ENCODE data around the gene RPS14.

DNA sequence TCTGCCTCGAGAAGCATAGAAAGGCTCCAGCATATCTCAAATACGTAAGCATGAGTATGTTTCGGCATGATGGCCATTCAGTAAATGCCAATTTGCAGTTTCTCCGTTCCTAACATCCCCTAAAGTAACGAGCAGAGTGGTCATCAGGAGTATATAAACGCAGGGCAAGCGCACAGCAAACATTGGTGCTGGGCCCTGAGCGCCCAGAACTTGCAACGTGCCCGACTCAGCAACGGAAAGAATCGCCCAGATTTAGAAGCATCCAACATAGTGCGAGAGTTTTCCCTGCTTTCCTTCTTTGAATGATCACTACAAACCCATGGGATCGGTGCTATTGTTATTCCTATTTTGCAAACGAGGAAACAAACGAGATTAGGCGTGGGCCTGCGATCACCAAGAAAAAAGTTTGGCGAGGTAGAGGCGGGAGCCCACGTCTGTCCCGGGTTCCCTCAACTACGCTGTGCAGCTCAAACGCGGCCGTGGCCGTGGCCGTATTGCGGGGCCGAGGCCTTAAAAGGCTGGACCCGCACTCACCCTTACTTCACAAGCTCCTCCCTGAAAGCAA, 505 bp downstream of the RPS14 start:
- no peak for TF ChIP-seq EZH2phosphoT487 (IDR thresholded peaks at IDR 0.05; ENCODE audit: insufficient read depth, low read depth)
- TF ChIP-seq EZH2 (IDR thresholded peaks at IDR 0.05; ENCODE audit: insufficient read depth, poor library complexity, severe bottlenecking) = no peak
